Stimulated activated naive CD8-positive, alpha-beta T cell treated with anti-CD3 and anti-CD28 coated beads, Interleukin-15, Interleukin-2, amounts not matched to agents 100 U/mL and 50 U/mL, for 24 hours (primary cell): ENCODE results near the gene CUEDC1.

Experiments
- ATAC-seq: fragments of 150-1000 bp; cut with Tn5 transposase; one replicate; pipeline ENCODE4 v1.10.0; 2021
- DNase-seq: peaks from one replicate; pipeline ENCODE4 v3.0.0; 2021

Gene CUEDC1

GRCh38 chr17:57874434-57875289 lies 80.5 kb downstream of the CUEDC1 start:
- DNase-seq, result peak; percentile 52
- peak; percentile 63 for ATAC-seq

- ATAC-seq (no peak), DNase-seq (no peak)
Measured at GRCh38 chr17:57874058-57874419, 81.2 kb downstream of the CUEDC1 start.

- ATAC-seq, result no peak
Measured at GRCh38 chr17:57873261-57874057, 81.8 kb downstream of the CUEDC1 start.

GRCh38 chr17:57872536-57872935 lies 82.7 kb downstream of the CUEDC1 start:
- no peak for DNase-seq
- ATAC-seq, result no peak

More at GRCh38 chr17:57873261-57874057, 81.8 kb downstream of the CUEDC1 start:
- DNase-seq, result no peak

- no peak for DNase-seq
- ATAC-seq, result no peak
Measured at GRCh38 chr17:57871863-57872262, 83.3 kb downstream of the CUEDC1 start.

- no peak for ATAC-seq
- no peak for DNase-seq
Measured at GRCh38 chr17:57871155-57871554, 84.1 kb downstream of the CUEDC1 start.

- no peak for ATAC-seq
Measured at GRCh38 chr17:57870283-57870635, 85.0 kb downstream of the CUEDC1 start.

GRCh38 chr17:57869617-57870282 lies 85.5 kb downstream of the CUEDC1 start:
- ATAC-seq, result no peak
- DNase-seq, result no peak

More at GRCh38 chr17:57870283-57870635, 85.0 kb downstream of the CUEDC1 start:
- DNase-seq, result no peak

- ATAC-seq (no peak), DNase-seq (no peak)
Measured at GRCh38 chr17:57868910-57869616, 86.1 kb downstream of the CUEDC1 start.

GRCh38 chr17:57868007-57868909 lies 87.0 kb downstream of the CUEDC1 start:
- ATAC-seq, result peak; percentile 66
- peak; percentile 40 for DNase-seq

GRCh38 chr17:57867126-57867525 lies 88.1 kb downstream of the CUEDC1 start:
- DNase-seq, result no peak

GRCh38 chr17:57866723-57867122 lies 88.5 kb downstream of the CUEDC1 start:
- DNase-seq, result no peak

More at GRCh38 chr17:57867126-57867525, 88.1 kb downstream of the CUEDC1 start:
- ATAC-seq, result no peak

GRCh38 chr17:57866319-57866718 lies 88.9 kb downstream of the CUEDC1 start:
- DNase-seq (no peak), ATAC-seq (no peak)

More at GRCh38 chr17:57866723-57867122, 88.5 kb downstream of the CUEDC1 start:
- no peak for ATAC-seq

GRCh38 chr17:57864273-57864672 lies 90.9 kb downstream of the CUEDC1 start:
- ATAC-seq (no peak), DNase-seq (no peak)

GRCh38 chr17:57862694-57863667 lies 92.2 kb downstream of the CUEDC1 start:
- ATAC-seq, result no peak
- no peak for DNase-seq

GRCh38 chr17:57861790-57862693 lies 93.2 kb downstream of the CUEDC1 start:
- no peak for ATAC-seq
- no peak for DNase-seq

GRCh38 chr17:57861000-57861789 lies 94.0 kb downstream of the CUEDC1 start:
- ATAC-seq (peak; percentile 38), DNase-seq (peak; percentile 22)
